Loucy (cell line): ENCODE measurements around the gene SH2D6.
A peak's percentile ranks its signal among the peaks of the same experiment; 100 is the strongest.

Source experiments
- CTCF ChIP-seq: fragments of 200-600 bp; sonication (generic); conservative IDR thresholded peaks from 2 replicates; pipeline ENCODE4 v1.5.1; 2014; ENCODE audit warnings: mild to moderate bottlenecking, antibody characterized with exemption, low read length
- EZH2phosphoT487 ChIP-seq: fragments of 200-600 bp; IDR thresholded peaks from 2 replicates; pipeline ENCODE4 v1.6.1; 2018; ENCODE audit warnings: antibody characterized with exemption, mild to moderate bottlenecking, moderate library complexity, borderline replicate concordance

- TF ChIP-seq EZH2phosphoT487 (no peak), CTCF (peak; percentile 30; the same call in 1 of the 2 replicates)
These were observed 13.1 kb upstream of the SH2D6 start for GRCh38 chr2:85405201-85406059.
